ENCODE measurements around the gene PDGFA.

The PDGFA gene

GRCh38 chr7:457814-458510 is 61.7 kb downstream of the PDGFA start:
- no peak for DNase-seq

- no peak for DNase-seq
These were observed 64.3 kb downstream of the PDGFA start for GRCh38 chr7:455110-455928.

GRCh38 chr7:454356-455109 is 65.1 kb downstream of the PDGFA start:
- DNase-seq: no peak

GRCh38 chr7:453597-454306 is 65.9 kb downstream of the PDGFA start:
- DNase-seq: no peak

GRCh38 chr7:452791-453455 is 66.7 kb downstream of the PDGFA start:
- no peak for DNase-seq

GRCh38 chr7:452226-452751 is 67.4 kb downstream of the PDGFA start:
- no peak for DNase-seq

GRCh38 chr7:451255-452225 is 68.1 kb downstream of the PDGFA start:
- no peak for DNase-seq

GRCh38 chr7:450741-451140 is 68.9 kb downstream of the PDGFA start:
- DNase-seq: no peak

GRCh38 chr7:450036-450435 is 69.6 kb downstream of the PDGFA start:
- no peak for DNase-seq

- no peak for DNase-seq
These were observed 70.2 kb downstream of the PDGFA start for GRCh38 chr7:449324-450019.

- DNase-seq: no peak
These were observed 72.1 kb downstream of the PDGFA start for GRCh38 chr7:447523-447922.
